GM10847 (cell line): ENCODE results near the gene CFAP157.

Source experiments
- POLR2A ChIP-seq: IDR thresholded peaks from 2 replicates; pipeline ENCODE4 v1.6.1; 2011; ENCODE audit not compliant: insufficient read length; ENCODE audit errors: extremely low read depth

Gene CFAP157

GRCh38 chr9:127708952-127709587 lies 2.3 kb downstream of the CFAP157 start:
- no peak for TF ChIP-seq POLR2A

GRCh38 chr9:127710204-127710783 lies 3.5 kb downstream of the CFAP157 start:
- TF ChIP-seq POLR2A: no peak

DNA sequence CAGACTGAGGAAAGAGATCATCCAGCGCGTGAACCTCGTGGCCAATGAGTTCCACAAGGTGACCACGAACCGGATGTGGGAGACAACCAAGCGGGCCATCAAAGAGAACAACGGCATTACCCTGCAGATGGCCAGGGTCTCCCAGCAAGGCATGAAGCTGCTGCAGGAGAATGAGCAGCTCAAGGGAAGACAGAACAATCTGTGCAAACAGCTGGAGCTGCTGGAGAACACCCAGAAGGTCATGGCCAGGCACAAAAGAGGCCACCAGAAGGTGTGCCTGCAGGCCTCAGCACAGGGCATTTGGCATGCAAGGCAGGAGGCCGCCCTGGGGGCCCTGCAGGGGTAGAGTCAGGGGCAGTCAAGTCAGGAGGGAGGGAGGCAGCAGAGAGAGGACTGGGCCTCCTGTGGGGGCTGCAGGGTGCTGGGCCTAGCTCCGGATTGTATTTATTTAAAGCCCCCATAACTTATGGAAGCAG lies 4.5 kb downstream of the CFAP157 start:
- no peak for TF ChIP-seq POLR2A

GRCh38 chr9:127711831-127712274 lies 5.1 kb downstream of the CFAP157 start:
- no peak for TF ChIP-seq POLR2A

GRCh38 chr9:127712371-127712770 lies 5.6 kb downstream of the CFAP157 start:
- TF ChIP-seq POLR2A: no peak

GRCh38 chr9:127712867-127713266 lies 6.1 kb downstream of the CFAP157 start:
- TF ChIP-seq POLR2A: no peak

DNA sequence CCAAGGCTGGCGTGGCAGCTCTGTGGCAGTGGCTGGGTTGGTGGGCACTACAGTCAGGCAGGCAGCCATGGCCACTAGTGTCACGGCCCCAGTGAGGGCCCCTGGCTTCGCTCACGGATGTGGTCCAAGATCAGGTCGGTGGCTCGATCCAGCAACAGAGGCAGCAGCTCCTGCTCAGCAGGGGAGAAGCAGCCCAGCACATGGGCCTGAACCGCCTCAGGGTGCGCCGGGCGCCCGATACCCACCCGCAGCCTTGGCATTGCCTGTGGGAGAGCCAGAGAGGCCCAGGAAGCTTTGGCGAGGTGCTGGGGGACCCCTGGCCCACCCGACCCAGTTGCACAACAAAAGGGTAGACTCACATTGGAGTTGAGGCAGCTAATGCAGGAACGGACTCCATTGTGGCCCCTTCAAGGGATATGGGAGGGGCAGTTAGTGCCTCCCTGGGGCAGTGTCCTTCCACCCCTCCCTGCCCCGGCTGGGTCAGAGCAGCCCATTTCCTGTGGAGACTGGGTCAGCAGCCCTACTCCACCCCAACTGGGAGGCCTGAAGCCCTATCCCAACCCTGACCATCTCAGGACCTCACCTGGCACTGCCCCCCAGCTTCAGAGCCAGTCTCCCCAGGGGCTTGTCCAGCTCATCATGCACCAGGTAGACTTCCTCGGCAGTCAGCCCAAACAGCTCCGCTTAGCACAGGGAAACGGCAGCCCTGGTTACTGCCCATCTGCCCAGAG lies 7.4 kb downstream of the CFAP157 start:
- TF ChIP-seq POLR2A: no peak

GRCh38 chr9:127714951-127715469 lies 8.2 kb downstream of the CFAP157 start:
- no peak for TF ChIP-seq POLR2A

- no peak for TF ChIP-seq POLR2A
Measured at GRCh38 chr9:127715470-127716337, 8.9 kb downstream of the CFAP157 start, which contains the start of the genes PTRH1 and TTC16. TSS of gene PTRH1 (minus strand) at chr9:127715663. CDS start at chr9:127715639, 24 bp downstream. TSS of gene TTC16 (plus strand) at chr9:127716079. CDS start at chr9:127716146, 67 bp downstream.

GRCh38 chr9:127716412-127716811 lies 9.6 kb downstream of the CFAP157 start:
- no peak for TF ChIP-seq POLR2A

GRCh38 chr9:127717766-127718165 lies 11.0 kb downstream of the CFAP157 start:
- TF ChIP-seq POLR2A: no peak

DNA sequence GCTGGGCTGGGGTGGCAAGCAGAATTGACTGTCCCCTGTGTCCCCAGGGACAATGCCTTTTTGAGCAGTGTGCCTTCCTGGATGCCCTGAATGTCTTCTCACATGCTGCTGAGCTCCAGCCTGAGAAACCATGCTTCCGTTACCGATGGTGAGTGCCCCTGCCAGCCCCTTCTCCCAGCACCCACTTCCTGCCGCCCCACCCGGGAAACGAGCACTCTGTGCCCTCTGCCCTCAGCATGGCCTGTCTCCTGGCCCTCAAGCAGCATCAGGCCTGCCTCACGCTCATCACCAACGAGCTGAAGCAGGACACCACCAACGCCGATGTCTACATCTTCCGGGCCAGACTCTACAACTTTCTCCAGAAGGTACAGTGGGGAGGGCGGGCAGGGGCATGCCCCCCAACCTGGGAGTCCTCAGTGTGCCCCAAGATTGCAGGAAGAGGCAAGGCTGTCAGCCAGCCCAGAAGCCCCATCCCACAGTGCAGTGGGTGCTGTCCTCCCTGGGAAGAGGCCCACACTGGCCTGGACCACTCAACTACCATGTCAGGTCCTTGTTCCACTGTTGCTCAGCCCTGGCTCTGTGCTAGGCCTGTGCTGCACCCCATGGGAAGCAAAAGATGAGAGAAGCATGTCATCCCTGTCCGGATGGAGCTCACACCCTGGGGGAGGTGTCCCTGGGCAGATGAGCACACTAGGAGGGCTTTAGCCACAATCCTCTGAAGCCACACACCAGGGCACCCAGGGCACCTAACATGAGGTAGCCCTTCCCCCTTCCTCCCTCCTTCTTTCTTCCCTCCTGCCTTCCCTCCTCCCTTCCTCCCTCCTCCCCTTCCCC lies 13.5 kb downstream of the CFAP157 start:
- no peak for TF ChIP-seq POLR2A

GRCh38 chr9:127720865-127721227 lies 14.1 kb downstream of the CFAP157 start:
- no peak for TF ChIP-seq POLR2A

DNA sequence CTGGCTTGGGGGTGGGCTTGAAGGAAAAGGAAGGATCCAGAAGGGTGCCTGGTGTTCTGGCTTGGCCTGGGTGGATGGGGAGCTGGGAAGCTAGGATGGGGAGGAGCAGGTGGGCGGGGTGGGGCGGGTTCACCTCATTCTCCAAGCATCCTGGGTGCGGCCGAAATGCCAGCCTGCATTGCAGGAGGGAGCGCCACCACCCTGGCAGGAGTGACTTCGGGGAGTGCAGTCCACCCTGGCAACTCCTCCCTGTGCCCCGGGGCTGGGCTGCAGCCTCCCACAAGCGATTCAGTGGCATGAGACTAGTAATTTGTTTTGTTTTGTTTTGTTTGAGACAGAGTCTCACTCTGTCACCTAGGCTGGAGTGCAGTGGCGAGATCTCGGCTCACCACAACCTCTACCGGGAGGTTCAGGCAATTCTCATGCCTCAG lies 14.6 kb downstream of the CFAP157 start:
- no peak for TF ChIP-seq POLR2A
